Measurements from ENCODE around the gene HAGH. TPM values are rescaled to one million over a fixed set of nuclear protein-coding genes. Genes with fewer than 3 reads are reported as not detected.
A peak's percentile ranks its signal among the peaks of the same experiment; 100 is the strongest.

The HAGH gene
- total RNA-seq, 1 experiment from 2014 or later, result 48.1 TPM

- no peaks in the 10 kb centered on the region for H3K4me1 Mint-ChIP-seq (ENCODE audit: low read depth, unreplicated experiment)
- intact Hi-C loops (cut with micrococcal nuclease; ENCODE audit: unreplicated experiment), result no loop called here
- no peak for DNase-seq
- no peaks in the 10 kb centered on the region for H3K36me3 ChIP-seq (ENCODE audit: control insufficient read depth, insufficient read depth, low read length)
- H3K4me1 ChIP-seq, result no peaks in the 10 kb centered on the region
- H3K9me3 Mint-ChIP-seq (ENCODE audit: unreplicated experiment), result no peaks in the 10 kb centered on the region
- no peaks in the 10 kb centered on the region for H3K27me3 ChIP-seq (replicated peaks; ENCODE audit: control insufficient read depth, insufficient read depth, low read length)
- H3K4me3 ChIP-seq (ENCODE audit: low read depth, low read length), result no peak overlapping the region
- peaks cover 51% of the 10 kb centered on the region for H3K36me3 Mint-ChIP-seq (ENCODE audit: insufficient read depth, unreplicated experiment)
- H3K9me3 ChIP-seq, result no peaks in the 10 kb centered on the region
- no peaks in the 10 kb centered on the region for H3K27me3 Mint-ChIP-seq (ENCODE audit: insufficient read depth, unreplicated experiment)
- H3K4me3 Mint-ChIP-seq (ENCODE audit: unreplicated experiment), result no peak overlapping the region
- BruUV-seq (replicated peaks), result no TSS peak
- TF ChIP-seq, protein P1, sequence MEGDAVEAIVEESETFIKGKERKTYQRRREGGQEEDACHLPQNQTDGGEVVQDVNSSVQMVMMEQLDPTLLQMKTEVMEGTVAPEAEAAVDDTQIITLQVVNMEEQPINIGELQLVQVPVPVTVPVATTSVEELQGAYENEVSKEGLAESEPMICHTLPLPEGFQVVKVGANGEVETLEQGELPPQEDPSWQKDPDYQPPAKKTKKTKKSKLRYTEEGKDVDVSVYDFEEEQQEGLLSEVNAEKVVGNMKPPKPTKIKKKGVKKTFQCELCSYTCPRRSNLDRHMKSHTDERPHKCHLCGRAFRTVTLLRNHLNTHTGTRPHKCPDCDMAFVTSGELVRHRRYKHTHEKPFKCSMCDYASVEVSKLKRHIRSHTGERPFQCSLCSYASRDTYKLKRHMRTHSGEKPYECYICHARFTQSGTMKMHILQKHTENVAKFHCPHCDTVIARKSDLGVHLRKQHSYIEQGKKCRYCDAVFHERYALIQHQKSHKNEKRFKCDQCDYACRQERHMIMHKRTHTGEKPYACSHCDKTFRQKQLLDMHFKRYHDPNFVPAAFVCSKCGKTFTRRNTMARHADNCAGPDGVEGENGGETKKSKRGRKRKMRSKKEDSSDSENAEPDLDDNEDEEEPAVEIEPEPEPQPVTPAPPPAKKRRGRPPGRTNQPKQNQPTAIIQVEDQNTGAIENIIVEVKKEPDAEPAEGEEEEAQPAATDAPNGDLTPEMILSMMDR (IDR thresholded peaks at IDR 0.05; ENCODE audit: insufficient read depth in 1 of 2, low read depth in 1 of 2, low read length in 1 of 2, severe bottlenecking in 1 of 2, unreplicated experiment in 1 of 2), result no peak
- POLR2A ChIA-PET, result no interaction called here
- CTCF ChIA-PET, result no interaction called here
- no peak overlapping the region for H3K27ac Mint-ChIP-seq (ENCODE audit: unreplicated experiment)
Observed at GRCh38 chr16:1764971-1765370, 61.7 kb downstream of the HAGH start.

DNA sequence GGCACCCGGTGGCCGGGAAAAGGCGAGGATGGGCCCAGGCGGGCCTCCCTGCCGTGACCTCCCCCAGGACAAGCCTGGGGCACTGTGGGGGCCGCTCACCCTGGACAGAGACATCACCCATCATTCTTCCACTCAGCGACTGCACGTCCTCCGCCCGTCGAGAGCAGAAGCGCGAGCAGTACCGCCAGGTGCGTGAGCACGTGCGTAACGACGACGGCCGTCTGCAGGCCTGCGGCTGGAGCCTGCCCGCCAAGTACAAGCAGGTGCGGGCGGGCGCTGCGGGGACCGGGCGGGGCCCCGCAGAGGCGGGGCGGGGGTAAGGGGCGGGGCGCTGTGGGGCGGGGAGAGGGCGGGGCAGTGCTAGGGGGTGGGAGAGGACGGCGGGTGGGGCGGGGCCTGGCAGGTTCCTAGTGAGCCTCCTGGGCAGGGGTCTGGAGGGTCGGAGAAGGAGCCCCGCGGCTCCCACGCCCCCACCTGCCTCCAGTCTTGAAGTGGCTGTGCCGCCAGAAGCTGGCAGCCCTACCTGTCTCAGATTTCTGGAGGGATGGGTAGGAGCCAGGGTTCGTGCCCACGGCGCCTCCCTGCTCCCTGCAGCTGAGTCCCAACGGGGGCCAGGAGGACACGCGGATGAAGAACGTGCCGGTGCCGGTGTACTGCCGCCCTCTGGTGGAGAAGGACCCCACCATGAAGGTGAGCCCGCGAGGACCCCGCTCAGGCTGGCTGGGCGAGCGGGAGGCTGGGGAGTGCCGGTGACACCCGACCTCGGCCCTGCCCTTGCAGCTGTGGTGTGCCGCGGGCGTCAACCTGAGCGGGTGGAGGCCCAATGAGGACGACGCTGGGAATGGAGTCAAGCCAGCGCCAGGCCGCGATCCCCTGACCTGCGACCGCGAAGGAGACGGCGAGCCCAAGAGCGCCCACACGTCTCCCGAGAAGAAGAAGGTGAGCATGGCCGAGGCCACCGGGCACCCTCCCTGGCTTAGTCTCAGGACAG, 62.8 kb downstream of the HAGH start:
- Mint-ChIP-seq H3K4me1 (ENCODE audit: low read depth, unreplicated experiment) (no peaks in the 10 kb centered on the region), H3K36me3 (ENCODE audit: insufficient read depth, unreplicated experiment) (peaks cover 43% of the 10 kb centered on the region), H3K4me3 (ENCODE audit: unreplicated experiment) (no peak overlapping the region), H3K27ac (ENCODE audit: unreplicated experiment) (no peak overlapping the region), H3K27me3 (ENCODE audit: insufficient read depth, unreplicated experiment) (no peaks in the 10 kb centered on the region), H3K9me3 (ENCODE audit: unreplicated experiment) (no peaks in the 10 kb centered on the region)
- no TSS peak for BruUV-seq (replicated peaks)
- no peaks in the 10 kb centered on the region for H3K9me3 ChIP-seq
- DNase-seq, result peak in 1 of 2 experiments; percentile 46
- intact Hi-C loops (cut with micrococcal nuclease; ENCODE audit: unreplicated experiment), result no loop called here
- ChIA-PET CTCF (interaction anchor here (1.5 kb wide), 1 partner anchor 58 kb away, joined by 3 read pairs; the partner anchor contains the start of gene MAPK8IP3), POLR2A (no interaction called here)
- H3K4me3 ChIP-seq (ENCODE audit: low read depth, low read length), result no peak overlapping the region
- H3K4me1 ChIP-seq, result no peaks in the 10 kb centered on the region
- no peaks in the 10 kb centered on the region for H3K36me3 ChIP-seq (ENCODE audit: control insufficient read depth, insufficient read depth, low read length)
- TF ChIP-seq, protein P1 (IDR thresholded peaks at IDR 0.05; ENCODE audit: insufficient read depth in 1 of 2, low read depth in 1 of 2, low read length in 1 of 2, severe bottlenecking in 1 of 2, unreplicated experiment in 1 of 2), result no peak
- H3K27me3 ChIP-seq (replicated peaks; ENCODE audit: control insufficient read depth, insufficient read depth, low read length), result no peaks in the 10 kb centered on the region

GRCh38 chr16:1762879-1763520, 63.6 kb downstream of the HAGH start:
- Mint-ChIP-seq H3K36me3 (ENCODE audit: insufficient read depth, unreplicated experiment) (peaks cover 35% of the 10 kb centered on the region), H3K4me3 (ENCODE audit: unreplicated experiment) (no peak overlapping the region), H3K4me1 (ENCODE audit: low read depth, unreplicated experiment) (no peaks in the 10 kb centered on the region), H3K27me3 (ENCODE audit: insufficient read depth, unreplicated experiment) (no peaks in the 10 kb centered on the region), H3K9me3 (ENCODE audit: unreplicated experiment) (no peaks in the 10 kb centered on the region), H3K27ac (ENCODE audit: unreplicated experiment) (no peak overlapping the region)
- Histone ChIP-seq H3K4me1 (peaks cover 5% of the 10 kb centered on the region), H3K9me3 (no peaks in the 10 kb centered on the region), H3K36me3 (ENCODE audit: control insufficient read depth, insufficient read depth, low read length) (no peaks in the 10 kb centered on the region), H3K27me3 (replicated peaks; ENCODE audit: control insufficient read depth, insufficient read depth, low read length) (no peaks in the 10 kb centered on the region), H3K4me3 (ENCODE audit: low read depth, low read length) (no peak overlapping the region)
- ChIA-PET POLR2A (no interaction called here), CTCF (interaction anchor here (1.5 kb wide), 1 partner anchor 57 kb away, joined by 3 read pairs; the partner anchor contains the start of gene MAPK8IP3)
- TF ChIP-seq, protein P1 (IDR thresholded peaks at IDR 0.05; ENCODE audit: insufficient read depth in 1 of 2, low read depth in 1 of 2, low read length in 1 of 2, severe bottlenecking in 1 of 2, unreplicated experiment in 1 of 2), result no peak
- no TSS peak for BruUV-seq (replicated peaks)
- DNase-seq, result no peak
- intact Hi-C loops (cut with micrococcal nuclease; ENCODE audit: unreplicated experiment), result no loop called here

Measured in Caco-2 (cell line).